CD4-positive, alpha-beta T cell (primary cell): ENCODE data around the gene PKNOX2. TPM values are rescaled to one million over a fixed set of nuclear protein-coding genes. Genes with fewer than 3 reads are reported as not detected.

ENCODE experiments used
- ATAC-seq: fragments of 200-7000 bp; cut with Tn5 transposase; one replicate; pipeline ENCODE4 v1.10.0; 2022; ENCODE audit warnings: mild to moderate bottlenecking; ENCODE audit not compliant: poor library complexity
- CTCF ChIA-PET: fragments of 350-600 bp; sonication (Branson Sonifier 250); formaldehyde crosslinking; loops from one replicate; lab custom pipeline; 2021; ENCODE audit warnings: antibody characterized with exemption, inconsistent platforms; lab: Charles Lee
- POLR2A ChIA-PET: fragments of 350-600 bp; sonication (Branson Sonifier 250); formaldehyde crosslinking; loops from one replicate; lab custom pipeline; 2021; ENCODE audit warnings: antibody characterized with exemption, inconsistent platforms; lab: Charles Lee
- DNase-seq, 14 experiments: peaks; one replicate each; pipeline ENCODE4 v3.0.0-alpha.2; 2013 to 2020; ENCODE audit warnings: mixed read lengths in 2 of 14
- H3K27ac ChIP-seq, 2 donors: one replicate each; pipeline versions ENCODE4 v1.5.1 to v1.7.0; 2013; ENCODE audit warnings: low read length in 2 of 2, low read depth in 1 of 2, mild to moderate bottlenecking in 1 of 2
- H3K27me3 ChIP-seq, 2 experiments: 1 replicate in 1 of 2; 2 replicates in 1 of 2; pipeline versions ENCODE4 v1.6.1 to v1.7.0; 2013; ENCODE audit warnings: low read length in 2 of 2, control low read depth in 1 of 2, mild to moderate bottlenecking in 1 of 2, moderate library complexity in 1 of 2; ENCODE audit not compliant: insufficient read depth in 2 of 2, control insufficient read depth in 1 of 2
- H3K36me3 ChIP-seq: one replicate; pipeline ENCODE4 v1.6.1; 2013; ENCODE audit warnings: low read length, control low read depth; ENCODE audit not compliant: insufficient read depth
- H3K4me1 ChIP-seq: one replicate; pipeline ENCODE4 v1.6.1; 2013; ENCODE audit warnings: low read length, control low read depth; ENCODE audit not compliant: insufficient read depth
- H3K4me3 ChIP-seq: one replicate; pipeline ENCODE4 v1.5.1; 2013; ENCODE audit warnings: mild to moderate bottlenecking, low read length, moderate library complexity
- H3K9me3 ChIP-seq, 2 experiments: 1 replicate in 1 of 2; 2 replicates in 1 of 2; pipeline versions ENCODE4 v1.6.1 to v1.7.0; 2013; ENCODE audit warnings: low read length in 2 of 2, mild to moderate bottlenecking in 2 of 2, control low read depth in 1 of 2, moderate library complexity in 1 of 2; ENCODE audit not compliant: control insufficient read depth in 1 of 2, insufficient read depth in 1 of 2
- H3K27ac Mint-ChIP-seq: one replicate; pipeline ENCODE4 v1.8.0; 2020; ENCODE audit warnings: mixed read lengths
- H3K27me3 Mint-ChIP-seq: one replicate; pipeline ENCODE4 v1.8.0; 2021; ENCODE audit warnings: mixed read lengths
- H3K36me3 Mint-ChIP-seq: one replicate; pipeline ENCODE4 v1.8.0; 2021; ENCODE audit warnings: low read depth, mixed read lengths
- H3K4me1 Mint-ChIP-seq: one replicate; pipeline ENCODE4 v1.8.0; 2021; ENCODE audit warnings: low read depth, mixed read lengths
- H3K4me3 Mint-ChIP-seq: one replicate; pipeline ENCODE4 v1.8.0; 2020; ENCODE audit warnings: mild to moderate bottlenecking, mixed read lengths
- H3K9me3 Mint-ChIP-seq: one replicate; pipeline ENCODE4 v1.8.0; 2020; ENCODE audit warnings: mixed read lengths
- intact Hi-C, 2 experiments: fragments of 100-400 bp; cut with DNase I in 1 of 2; cut with micrococcal nuclease in 1 of 2; formaldehyde crosslinking; loops; one replicate each; pipeline versions ENCODE4 v1.15.1 to v1.9.0; 2023 to 2025; cut with DNase I, micrococcal nuclease
- total RNA-seq, 174 experiments: library from RNA in 2 of 174; stranded (reverse) in 2 of 174; gene quantifications; one replicate each; pipeline ENCODE4 v1.2.3 and lab custom pipeline; 2021 to 2026
- TF ChIP-seq, protein P1 (sequence below): fragments of 200-600 bp; IDR thresholded peaks from one replicate; pipeline ENCODE4 v1.8.0; 2022; ENCODE audit warnings: antibody characterized with exemption, mild to moderate bottlenecking

The PKNOX2 gene
- total RNA-seq, 2 experiments from 2014 or later, result not detected

- ChIA-PET CTCF (no interaction called here), POLR2A (no interaction called here)
- DNase-seq, result no peak
- H3K4me1 Mint-ChIP-seq, result no peaks in the 10 kb centered on the region
- no peaks in the 10 kb centered on the region for H3K9me3 Mint-ChIP-seq
- Histone ChIP-seq H3K4me1 (no peaks in the 10 kb centered on the region), H3K27me3 (peaks cover 0 to 2% of the 10 kb centered on the region in 2 experiments), H3K9me3 (no peaks in the 10 kb centered on the region), H3K36me3 (no peaks in the 10 kb centered on the region), H3K27ac (no peak overlapping the region), H3K4me3 (no peak overlapping the region)
- intact Hi-C loops, result loop anchor here in 1 of 2 experiments (1.0 kb wide), 1 partner anchor 31 kb away; no protein-coding TSS in a partner anchor
- H3K27me3 Mint-ChIP-seq, result peaks cover 6% of the 10 kb centered on the region
- H3K27ac Mint-ChIP-seq, result no peak overlapping the region
- ATAC-seq, result no peak
- no peaks in the 10 kb centered on the region for H3K36me3 Mint-ChIP-seq
- no peak overlapping the region for H3K4me3 Mint-ChIP-seq
- TF ChIP-seq, protein P1, sequence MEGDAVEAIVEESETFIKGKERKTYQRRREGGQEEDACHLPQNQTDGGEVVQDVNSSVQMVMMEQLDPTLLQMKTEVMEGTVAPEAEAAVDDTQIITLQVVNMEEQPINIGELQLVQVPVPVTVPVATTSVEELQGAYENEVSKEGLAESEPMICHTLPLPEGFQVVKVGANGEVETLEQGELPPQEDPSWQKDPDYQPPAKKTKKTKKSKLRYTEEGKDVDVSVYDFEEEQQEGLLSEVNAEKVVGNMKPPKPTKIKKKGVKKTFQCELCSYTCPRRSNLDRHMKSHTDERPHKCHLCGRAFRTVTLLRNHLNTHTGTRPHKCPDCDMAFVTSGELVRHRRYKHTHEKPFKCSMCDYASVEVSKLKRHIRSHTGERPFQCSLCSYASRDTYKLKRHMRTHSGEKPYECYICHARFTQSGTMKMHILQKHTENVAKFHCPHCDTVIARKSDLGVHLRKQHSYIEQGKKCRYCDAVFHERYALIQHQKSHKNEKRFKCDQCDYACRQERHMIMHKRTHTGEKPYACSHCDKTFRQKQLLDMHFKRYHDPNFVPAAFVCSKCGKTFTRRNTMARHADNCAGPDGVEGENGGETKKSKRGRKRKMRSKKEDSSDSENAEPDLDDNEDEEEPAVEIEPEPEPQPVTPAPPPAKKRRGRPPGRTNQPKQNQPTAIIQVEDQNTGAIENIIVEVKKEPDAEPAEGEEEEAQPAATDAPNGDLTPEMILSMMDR, result no peak
Measured at GRCh38 chr11:125300791-125301218, 136.3 kb downstream of the PKNOX2 start.

GRCh38 chr11:125301346-125301745 is 136.8 kb downstream of the PKNOX2 start:
- CTCF ChIA-PET, result no interaction called here
- no peak overlapping the region for H3K4me3 Mint-ChIP-seq
- H3K4me1 ChIP-seq, result no peaks in the 10 kb centered on the region
- DNase-seq, result no peak
- H3K27ac Mint-ChIP-seq, result no peak overlapping the region
- TF ChIP-seq, protein P1, result no peak
- no peaks in the 10 kb centered on the region for H3K9me3 ChIP-seq
- no peaks in the 10 kb centered on the region for H3K36me3 ChIP-seq
- peaks cover 0 to 2% of the 10 kb centered on the region in 2 experiments for H3K27me3 ChIP-seq
- no peaks in the 10 kb centered on the region for H3K4me1 Mint-ChIP-seq
- POLR2A ChIA-PET, result no interaction called here
- H3K27ac ChIP-seq, result no peak overlapping the region
- no peak for ATAC-seq
- H3K36me3 Mint-ChIP-seq, result no peaks in the 10 kb centered on the region
- intact Hi-C loops, result loop anchor here in 1 of 2 experiments (1.0 kb wide), 1 partner anchor 31 kb away; no protein-coding TSS in a partner anchor
- H3K9me3 Mint-ChIP-seq, result no peaks in the 10 kb centered on the region
- no peak overlapping the region for H3K4me3 ChIP-seq
- H3K27me3 Mint-ChIP-seq, result peaks cover under 1% of the 10 kb centered on the region

DNA sequence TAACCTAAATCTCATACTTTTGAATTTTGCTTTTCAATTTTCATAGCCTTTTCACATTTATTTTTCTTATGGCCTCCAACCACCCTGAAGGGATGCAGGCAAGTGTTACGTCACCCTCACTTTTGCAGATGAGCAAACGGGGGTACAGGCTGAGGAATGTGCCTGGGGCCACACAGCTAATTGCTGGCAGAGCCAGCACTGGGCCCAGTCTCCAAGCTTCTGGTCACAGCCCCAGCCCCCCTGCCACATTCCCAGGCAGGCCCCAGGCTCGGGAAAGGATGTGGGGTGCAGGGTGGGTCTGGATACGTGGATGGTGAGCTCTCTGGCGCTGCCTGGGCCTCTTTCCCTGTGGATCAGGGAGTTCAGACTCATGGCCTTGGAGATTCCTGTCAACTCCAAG is 138.6 kb downstream of the PKNOX2 start:
- peaks cover 0 to 2% of the 10 kb centered on the region in 2 experiments for H3K27me3 ChIP-seq
- no peaks in the 10 kb centered on the region for H3K27me3 Mint-ChIP-seq
- intact Hi-C loops, result no loop called here
- no peaks in the 10 kb centered on the region for H3K9me3 Mint-ChIP-seq
- no peaks in the 10 kb centered on the region for H3K36me3 ChIP-seq
- no peak overlapping the region for H3K27ac ChIP-seq
- H3K9me3 ChIP-seq, result no peaks in the 10 kb centered on the region
- POLR2A ChIA-PET, result no interaction called here
- no peak overlapping the region for H3K4me3 Mint-ChIP-seq
- CTCF ChIA-PET, result no interaction called here
- H3K27ac Mint-ChIP-seq, result no peak overlapping the region
- no peaks in the 10 kb centered on the region for H3K36me3 Mint-ChIP-seq
- TF ChIP-seq, protein P1, result no peak
- ATAC-seq (no peak), DNase-seq (no peak)
- no peaks in the 10 kb centered on the region for H3K4me1 Mint-ChIP-seq
- no peaks in the 10 kb centered on the region for H3K4me1 ChIP-seq
- no peak overlapping the region for H3K4me3 ChIP-seq
